MCF 10A (cell line): ENCODE results near the gene C1orf21. TPM values are rescaled to one million over a fixed set of nuclear protein-coding genes. Genes with fewer than 3 reads are reported as not detected.

Source experiments
- BruUV-seq: library from RNA; stranded (reverse); fragments of 400-500 nt; replicated peaks from 2 replicates; lab custom pipeline; 2021; lab: Mats Ljungman, UMichigan
- CTCF ChIA-PET: fragments of 300-600 bp; sonication (Branson Sonifier 250); formaldehyde crosslinking; extraction: SDS; loops from one replicate; lab custom pipeline; 2021; ENCODE audit warnings: antibody characterized with exemption, inconsistent platforms; lab: Yijun Ruan, JAX
- POLR2A ChIA-PET: fragments of 300-600, 350-650 bp; sonication (Branson Sonifier 250); formaldehyde crosslinking; extraction: SDS; loops from one replicate; lab custom pipeline; 2020; ENCODE audit warnings: antibody characterized with exemption, inconsistent platforms; lab: Yijun Ruan, JAX
- DNase-seq: peaks from one replicate; pipeline ENCODE4 v3.0.0-alpha.2; 2018; ENCODE audit not compliant: unreplicated experiment
- H3K27ac Mint-ChIP-seq: one replicate; pipeline ENCODE4 v1.8.0; 2022; ENCODE audit warnings: mild to moderate bottlenecking, low read depth, mixed read lengths; ENCODE audit not compliant: unreplicated experiment
- H3K27me3 Mint-ChIP-seq: one replicate; pipeline ENCODE4 v1.8.0; 2022; ENCODE audit warnings: mixed read lengths; ENCODE audit not compliant: insufficient read depth, unreplicated experiment
- H3K36me3 Mint-ChIP-seq: one replicate; pipeline ENCODE4 v1.8.0; 2022; ENCODE audit warnings: mild to moderate bottlenecking, moderate library complexity, mixed read lengths; ENCODE audit not compliant: insufficient read depth, unreplicated experiment
- H3K4me1 Mint-ChIP-seq: one replicate; pipeline ENCODE4 v1.8.0; 2022; ENCODE audit warnings: mixed read lengths; ENCODE audit not compliant: insufficient read depth, unreplicated experiment
- H3K4me3 Mint-ChIP-seq: one replicate; pipeline ENCODE4 v1.8.0; 2022; ENCODE audit warnings: mild to moderate bottlenecking, moderate library complexity, mixed read lengths; ENCODE audit not compliant: unreplicated experiment
- H3K9me3 Mint-ChIP-seq: one replicate; pipeline ENCODE4 v1.8.0; 2022; ENCODE audit warnings: mixed read lengths; ENCODE audit not compliant: unreplicated experiment
- intact Hi-C: fragments of 100-400 bp; cut with micrococcal nuclease; formaldehyde crosslinking; loops from 2 replicates; pipeline ENCODE4 v1.14.1; 2022
- total RNA-seq: library from RNA; stranded (reverse); gene quantifications from 2 replicates; pipeline ENCODE4 v1.2.3, GENCODE V29; 2022
- TF ChIP-seq, protein P1 (sequence below): fragments of 200-600 bp; IDR thresholded peaks from one replicate; pipeline ENCODE4 v1.8.0; 2022; ENCODE audit warnings: antibody characterized with exemption, mild to moderate bottlenecking; ENCODE audit not compliant: unreplicated experiment

The C1orf21 gene
- total RNA-seq, 1 experiment from 2014 or later = 23.2 TPM

DNA sequence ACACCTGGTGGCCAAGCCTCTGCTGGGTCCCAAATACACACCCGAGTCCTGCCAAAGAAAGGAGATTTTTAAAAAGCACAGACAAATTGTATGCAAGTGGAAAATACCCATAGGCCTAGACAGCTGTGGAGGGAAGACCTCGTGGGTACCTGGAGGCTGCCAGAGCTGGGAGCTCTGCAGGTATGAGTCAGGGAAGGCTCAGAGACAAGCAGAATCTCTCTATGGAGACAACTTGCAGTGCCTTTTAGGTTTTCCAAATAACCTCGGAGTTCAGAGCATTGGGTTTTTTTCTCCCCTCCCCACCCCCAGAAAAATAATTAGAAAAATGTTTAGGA lies 240.1 kb downstream of the C1orf21 start:
- ChIA-PET CTCF (interaction anchor here (0.6 to 2.1 kb wide), 8 partner anchors 27 to 1816 kb away, joined by 3 to 14 read pairs (median 4); no protein-coding TSS in a partner anchor), POLR2A (interaction anchor here (0.6 to 6.3 kb wide), 14 partner anchors 10 to 256 kb away, joined by 3 to 67 read pairs (median 4); partner anchors contain the start of genes C1orf21 and EDEM3)
- intact Hi-C loops = no loop called here
- peak; percentile 47 for DNase-seq
- peaks cover 84% of the 10 kb centered on the region for H3K4me1 Mint-ChIP-seq
- BruUV-seq = no TSS peak
- H3K36me3 Mint-ChIP-seq = peaks cover 25% of the 10 kb centered on the region
- TF ChIP-seq, protein P1, sequence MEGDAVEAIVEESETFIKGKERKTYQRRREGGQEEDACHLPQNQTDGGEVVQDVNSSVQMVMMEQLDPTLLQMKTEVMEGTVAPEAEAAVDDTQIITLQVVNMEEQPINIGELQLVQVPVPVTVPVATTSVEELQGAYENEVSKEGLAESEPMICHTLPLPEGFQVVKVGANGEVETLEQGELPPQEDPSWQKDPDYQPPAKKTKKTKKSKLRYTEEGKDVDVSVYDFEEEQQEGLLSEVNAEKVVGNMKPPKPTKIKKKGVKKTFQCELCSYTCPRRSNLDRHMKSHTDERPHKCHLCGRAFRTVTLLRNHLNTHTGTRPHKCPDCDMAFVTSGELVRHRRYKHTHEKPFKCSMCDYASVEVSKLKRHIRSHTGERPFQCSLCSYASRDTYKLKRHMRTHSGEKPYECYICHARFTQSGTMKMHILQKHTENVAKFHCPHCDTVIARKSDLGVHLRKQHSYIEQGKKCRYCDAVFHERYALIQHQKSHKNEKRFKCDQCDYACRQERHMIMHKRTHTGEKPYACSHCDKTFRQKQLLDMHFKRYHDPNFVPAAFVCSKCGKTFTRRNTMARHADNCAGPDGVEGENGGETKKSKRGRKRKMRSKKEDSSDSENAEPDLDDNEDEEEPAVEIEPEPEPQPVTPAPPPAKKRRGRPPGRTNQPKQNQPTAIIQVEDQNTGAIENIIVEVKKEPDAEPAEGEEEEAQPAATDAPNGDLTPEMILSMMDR = no peak
- no peak overlapping the region for H3K4me3 Mint-ChIP-seq
- H3K27me3 Mint-ChIP-seq = no peaks in the 10 kb centered on the region
- peak overlapping the region; percentile 74 for H3K27ac Mint-ChIP-seq
- H3K9me3 Mint-ChIP-seq = no peaks in the 10 kb centered on the region

DNA sequence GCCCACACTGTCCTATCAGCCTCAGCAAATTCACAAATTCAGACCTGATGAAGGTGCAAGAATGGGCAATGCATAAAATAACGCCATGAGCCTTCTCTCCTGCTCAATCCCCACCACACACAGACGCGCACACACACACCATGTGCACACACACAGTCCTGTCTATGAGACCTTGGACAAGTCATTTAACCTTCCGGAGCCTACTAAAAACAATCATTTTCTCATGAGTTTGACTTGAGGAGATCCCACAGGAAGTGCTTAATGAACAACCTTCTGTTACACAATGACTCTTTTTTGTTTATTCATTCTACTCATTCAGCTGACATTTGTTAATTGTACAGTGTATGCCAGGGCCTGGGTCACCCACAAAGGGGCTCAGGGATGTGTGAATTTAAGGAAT lies 242.4 kb downstream of the C1orf21 start:
- DNase-seq = no peak
- TF ChIP-seq, protein P1 = no peak
- Mint-ChIP-seq H3K4me1 (peaks cover 80% of the 10 kb centered on the region), H3K9me3 (no peaks in the 10 kb centered on the region), H3K27me3 (no peaks in the 10 kb centered on the region), H3K4me3 (no peak overlapping the region), H3K36me3 (peaks cover 26% of the 10 kb centered on the region), H3K27ac (peak overlapping the region; percentile 86)
- POLR2A ChIA-PET = interaction anchor here (1.2 to 2.2 kb wide), 2 partner anchors 42 to 62 kb away, joined by 3 to 8 read pairs; no protein-coding TSS in a partner anchor
- BruUV-seq = no TSS peak
- CTCF ChIA-PET = interaction anchor here (0.6 to 1.1 kb wide), 4 partner anchors 35 to 241 kb away, joined by 3 to 6 read pairs (median 3); no protein-coding TSS in a partner anchor
- intact Hi-C loops = no loop called here

- Mint-ChIP-seq H3K27ac (peak overlapping the region; percentile 86), H3K4me3 (no peak overlapping the region), H3K27me3 (no peaks in the 10 kb centered on the region), H3K36me3 (peaks cover 31% of the 10 kb centered on the region), H3K4me1 (peaks cover 71% of the 10 kb centered on the region), H3K9me3 (no peaks in the 10 kb centered on the region)
- intact Hi-C loops = no loop called here
- ChIA-PET POLR2A (interaction anchor here (0.6 to 5.8 kb wide), 5 partner anchors 7 to 61 kb away, joined by 3 to 67 read pairs (median 8); no protein-coding TSS in a partner anchor), CTCF (interaction anchor here (0.8 to 1.5 kb wide), 5 partner anchors 9 to 207 kb away, joined by 3 to 9 read pairs (median 3); no protein-coding TSS in a partner anchor)
- TF ChIP-seq, protein P1 = no peak
- BruUV-seq = no TSS peak
- DNase-seq = no peak
Measured at GRCh38 chr1:184630679-184631060, 243.8 kb downstream of the C1orf21 start.

- no TSS peak for BruUV-seq
- intact Hi-C loops = no loop called here
- H3K9me3 Mint-ChIP-seq = no peaks in the 10 kb centered on the region
- ChIA-PET POLR2A (interaction anchor here (0.6 to 5.8 kb wide), 23 partner anchors 9 to 270 kb away, joined by 3 to 67 read pairs (median 5); partner anchors contain the start of gene C1orf21), CTCF (interaction anchor here (0.5 to 1.6 kb wide), 10 partner anchors 10 to 606 kb away, joined by 3 to 6 read pairs (median 3); no protein-coding TSS in a partner anchor)
- H3K27me3 Mint-ChIP-seq = no peaks in the 10 kb centered on the region
- TF ChIP-seq, protein P1 = no peak
- peak overlapping the region; percentile 86 for H3K27ac Mint-ChIP-seq
- DNase-seq = peak; percentile 95
- H3K4me1 Mint-ChIP-seq = peaks cover 64% of the 10 kb centered on the region
- peaks cover 23% of the 10 kb centered on the region for H3K36me3 Mint-ChIP-seq
- peak overlapping the region; percentile 4 for H3K4me3 Mint-ChIP-seq
Measured at GRCh38 chr1:184632415-184633175, 245.8 kb downstream of the C1orf21 start.
